Immature natural killer cell (primary cell): Measurements from ENCODE around the gene MALL. TPM values are rescaled to one million over a fixed set of nuclear protein-coding genes. Genes with fewer than 3 reads are reported as not detected.
"Not testable (repeated sequence)": the region's sequence is repeated elsewhere in the genome, so short reads cannot be mapped to it uniquely, and the experiment has no call there.

Source experiments
- DNase-seq, 3 donors: peaks; one replicate each; pipeline ENCODE4 v3.0.0; 2022; ENCODE audit warnings: mixed read lengths in 1 of 3
- H3K27ac Mint-ChIP-seq, 6 donors: one replicate each; pipeline ENCODE4 v1.8.0; 2020; ENCODE audit warnings: mixed read lengths in 6 of 6, mild to moderate bottlenecking in 5 of 6, inconsistent platforms in 4 of 6, moderate library complexity in 3 of 6
- H3K27me3 Mint-ChIP-seq, 3 donors: one replicate each; pipeline ENCODE4 v1.8.0; 2020 to 2021; ENCODE audit warnings: low read depth in 3 of 3, mild to moderate bottlenecking in 3 of 3, mixed read lengths in 3 of 3, moderate library complexity in 3 of 3, inconsistent platforms in 1 of 3
- H3K36me3 Mint-ChIP-seq, 3 donors: one replicate each; pipeline ENCODE4 v1.8.0; 2020; ENCODE audit warnings: mixed read lengths in 3 of 3, inconsistent platforms in 2 of 3, mild to moderate bottlenecking in 2 of 3
- H3K4me1 Mint-ChIP-seq, 2 donors: one replicate each; pipeline ENCODE4 v1.8.0; 2020; ENCODE audit warnings: inconsistent platforms in 2 of 2, mild to moderate bottlenecking in 2 of 2, mixed read lengths in 2 of 2, moderate library complexity in 1 of 2
- H3K4me3 Mint-ChIP-seq, 5 donors: one replicate each; pipeline ENCODE4 v1.8.0; 2020; ENCODE audit warnings: mild to moderate bottlenecking in 5 of 5, mixed read lengths in 5 of 5, inconsistent platforms in 3 of 5, moderate library complexity in 3 of 5
- H3K9me3 Mint-ChIP-seq, 6 donors: one replicate each; pipeline ENCODE4 v1.8.0; 2020; ENCODE audit warnings: mild to moderate bottlenecking in 6 of 6, mixed read lengths in 6 of 6, inconsistent platforms in 4 of 6, moderate library complexity in 3 of 6
- polyA plus RNA-seq, 3 donors: library from polyadenylated mRNA; unstranded; fragments of 300-500 nt; fragmentation: Illumina TruSeq; gene quantifications; one replicate each; pipeline ENCODE4 v1.2.3, GENCODE V29; 2021

Gene MALL
- polyA plus RNA-seq, 3 donors from 2014 or later: not detected

GRCh38 chr2:110130757-110131156 lies 15.1 kb upstream of the MALL start:
- Mint-ChIP-seq H3K36me3 (no peaks in the 10 kb centered on the region), H3K4me3 (no peak overlapping the region), H3K9me3 (peaks cover 3 to 25% (median 10%) of the 10 kb centered on the region in 6 donors), H3K4me1 (no peaks in the 10 kb centered on the region), H3K27ac (no peak overlapping the region), H3K27me3 (peaks cover 0 to 3% (median 0%) of the 10 kb centered on the region in 3 donors)
- no peak for DNase-seq

DNA sequence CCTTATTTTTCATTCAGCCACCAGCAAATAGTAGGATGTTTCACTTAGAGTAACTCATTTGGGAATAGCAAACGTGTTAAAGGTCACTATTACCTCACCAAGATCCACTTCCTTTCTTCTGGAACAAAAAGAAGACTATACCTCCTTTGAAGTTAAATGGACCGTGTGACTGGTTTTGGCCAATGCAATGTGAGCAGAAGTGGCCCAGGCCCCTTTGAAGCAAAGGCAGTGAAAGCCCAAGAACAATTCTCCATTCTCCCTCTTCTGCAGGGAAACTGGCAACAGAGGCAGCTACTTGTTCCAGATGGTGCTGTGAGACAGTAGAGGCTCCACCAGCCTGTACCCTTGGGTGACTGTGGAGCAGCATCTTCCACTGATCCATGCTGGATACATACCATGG lies 11.3 kb upstream of the MALL start:
- Mint-ChIP-seq H3K27ac (no peak overlapping the region), H3K4me3 (no peak overlapping the region), H3K4me1 (no peaks in the 10 kb centered on the region), H3K27me3 (peaks cover 0 to 3% (median 1%) of the 10 kb centered on the region in 3 donors), H3K36me3 (no peaks in the 10 kb centered on the region), H3K9me3 (no peaks in the 10 kb centered on the region)
- DNase-seq: no peak

DNA sequence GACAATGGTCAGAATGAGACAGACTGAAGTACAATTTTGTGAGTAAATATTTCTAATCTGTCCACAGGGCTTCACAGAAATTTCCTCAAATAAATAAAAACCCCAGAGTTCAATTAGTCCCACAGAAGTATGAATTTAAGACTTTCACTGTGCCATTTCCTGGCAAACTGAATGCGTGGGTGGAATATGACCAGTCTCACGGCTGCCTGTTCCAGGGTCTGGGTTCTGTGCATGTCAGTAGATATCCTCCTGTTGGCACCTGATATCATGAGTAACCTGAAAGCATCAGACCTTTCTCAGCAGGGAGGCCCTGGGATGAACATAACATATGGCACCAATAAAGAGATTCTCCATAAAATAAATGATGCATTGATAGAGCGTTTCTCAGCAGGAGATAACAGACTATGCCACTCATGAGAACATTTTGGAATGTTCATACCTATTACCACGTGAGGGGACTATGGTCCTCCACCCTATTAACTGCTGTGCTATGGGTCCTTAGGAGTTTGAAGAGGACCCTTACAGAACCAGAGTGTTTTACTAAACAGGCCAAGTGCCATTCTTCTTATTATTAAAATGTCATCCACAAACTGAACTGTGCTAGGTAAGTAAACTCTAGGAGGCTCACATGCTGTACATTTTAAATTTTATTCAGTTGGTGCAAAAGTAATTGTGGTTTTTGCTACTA lies 10.6 kb upstream of the MALL start:
- Mint-ChIP-seq H3K27me3 (peaks cover 0 to 3% (median 1%) of the 10 kb centered on the region in 3 donors), H3K36me3 (no peaks in the 10 kb centered on the region), H3K27ac (no peak overlapping the region), H3K4me3 (no peak overlapping the region), H3K9me3 (no peaks in the 10 kb centered on the region), H3K4me1 (no peaks in the 10 kb centered on the region)
- no peak for DNase-seq

- DNase-seq: no peak
- Mint-ChIP-seq H3K27me3 (peaks cover 0 to 6% (median 1%) of the 10 kb centered on the region in 3 donors), H3K9me3 (no peaks in the 10 kb centered on the region), H3K4me3 (no peak overlapping the region), H3K27ac (no peak overlapping the region), H3K4me1 (no peaks in the 10 kb centered on the region), H3K36me3 (no peaks in the 10 kb centered on the region)
Observed at GRCh38 chr2:110124939-110125691, 9.5 kb upstream of the MALL start.

DNA sequence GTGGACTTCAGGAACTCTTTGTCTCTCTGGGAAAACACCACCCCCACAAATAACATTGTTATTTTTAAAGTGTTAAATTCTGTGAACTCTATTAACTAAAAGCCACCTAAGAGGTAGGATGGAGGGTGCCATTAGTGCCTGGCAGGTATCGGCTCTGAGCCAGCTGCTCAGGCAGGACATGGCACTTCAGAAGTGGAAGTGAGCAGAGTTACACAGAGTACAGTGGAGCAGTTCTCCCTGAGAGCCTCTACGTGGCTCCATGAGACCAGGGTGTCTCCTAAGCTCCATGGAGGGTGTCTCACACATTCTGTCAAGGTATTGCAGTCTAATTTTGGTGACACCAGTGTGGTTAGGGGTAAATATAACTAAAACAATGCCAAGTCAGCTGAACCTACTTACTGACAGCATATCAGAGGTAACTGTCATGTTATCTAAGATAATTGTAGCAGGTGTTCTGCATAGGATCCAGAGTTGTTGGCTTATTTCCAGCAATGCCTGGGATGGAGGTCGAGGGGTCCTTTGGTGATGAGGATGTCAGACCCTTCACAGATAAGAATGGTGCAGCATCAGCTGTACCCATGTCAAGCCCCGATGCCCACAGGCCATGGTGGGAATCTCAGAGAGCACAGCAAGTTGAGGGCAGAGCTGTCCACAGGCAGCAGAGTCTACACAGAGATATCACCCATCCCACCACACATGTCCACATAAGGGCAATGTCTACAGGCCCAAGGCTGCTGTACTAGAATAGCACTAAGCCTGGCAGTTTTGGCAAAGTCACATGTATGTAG lies 8.6 kb upstream of the MALL start:
- H3K9me3 Mint-ChIP-seq: no peaks in the 10 kb centered on the region
- H3K27ac Mint-ChIP-seq: no peak overlapping the region
- DNase-seq: no peak
- H3K4me1 Mint-ChIP-seq: no peaks in the 10 kb centered on the region
- peaks cover 1 to 6% (median 2%) of the 10 kb centered on the region in 3 donors for H3K27me3 Mint-ChIP-seq
- no peaks in the 10 kb centered on the region for H3K36me3 Mint-ChIP-seq
- no peak overlapping the region for H3K4me3 Mint-ChIP-seq

DNA sequence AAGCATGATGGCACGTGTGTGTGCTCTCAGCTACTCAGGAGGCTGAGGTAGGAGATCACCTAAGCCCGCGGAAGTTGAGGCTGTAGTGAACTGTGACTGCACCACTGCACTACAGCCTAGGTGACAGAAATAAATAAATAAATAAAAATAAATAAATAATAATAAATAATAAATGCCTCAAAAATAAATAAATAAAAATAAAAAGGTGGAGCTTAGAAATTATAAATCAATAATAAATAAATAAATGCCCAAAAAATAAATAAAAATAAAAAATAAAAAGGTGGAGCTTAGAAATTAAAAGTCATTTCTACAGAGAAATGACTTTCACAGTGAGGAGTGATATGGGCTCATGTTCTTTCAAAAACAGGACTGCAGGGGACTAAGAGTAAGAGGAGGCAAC lies 6.0 kb upstream of the MALL start:
- Mint-ChIP-seq H3K27ac (no peak overlapping the region), H3K27me3 (peaks cover 8 to 17% (median 11%) of the 10 kb centered on the region in 3 donors), H3K4me3 (no peak overlapping the region), H3K4me1 (no peaks in the 10 kb centered on the region), H3K9me3 (peaks cover 0 to 2% (median 0%) of the 10 kb centered on the region in 6 donors), H3K36me3 (no peaks in the 10 kb centered on the region)
- no peak for DNase-seq

DNA sequence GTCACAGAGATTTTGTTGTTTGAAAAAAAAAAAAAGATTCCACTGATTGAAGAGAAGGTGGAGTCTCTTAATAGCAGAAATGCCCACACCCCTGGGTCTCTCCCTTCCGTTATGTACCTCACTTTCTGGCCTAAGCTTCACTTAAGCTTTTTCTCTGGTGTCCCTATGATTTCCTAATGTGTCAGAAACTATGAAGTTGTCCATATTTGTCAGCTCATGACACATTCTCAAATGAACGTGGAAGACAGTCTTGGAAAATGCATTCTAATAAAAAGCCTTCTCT lies 5.4 kb upstream of the MALL start:
- H3K4me1 Mint-ChIP-seq: no peaks in the 10 kb centered on the region
- H3K4me3 Mint-ChIP-seq: no peak overlapping the region
- peaks cover 0 to 2% (median 0%) of the 10 kb centered on the region in 6 donors for H3K9me3 Mint-ChIP-seq
- H3K27ac Mint-ChIP-seq: no peak overlapping the region
- peaks cover 10 to 22% (median 11%) of the 10 kb centered on the region in 3 donors for H3K27me3 Mint-ChIP-seq
- H3K36me3 Mint-ChIP-seq: no peaks in the 10 kb centered on the region
- DNase-seq: no peak

- peaks cover 10 to 22% (median 11%) of the 10 kb centered on the region in 3 donors for H3K27me3 Mint-ChIP-seq
- H3K4me1 Mint-ChIP-seq: no peaks in the 10 kb centered on the region
- peaks cover 0 to 2% (median 0%) of the 10 kb centered on the region in 6 donors for H3K9me3 Mint-ChIP-seq
- no peak overlapping the region for H3K4me3 Mint-ChIP-seq
- DNase-seq: no peak
- no peaks in the 10 kb centered on the region for H3K36me3 Mint-ChIP-seq
- no peak overlapping the region for H3K27ac Mint-ChIP-seq
Observed at GRCh38 chr2:110120171-110121051, 4.8 kb upstream of the MALL start.

GRCh38 chr2:110116033-110116710 lies 550 bp upstream of the MALL start:
- no peaks in the 10 kb centered on the region for H3K36me3 Mint-ChIP-seq

GRCh38 chr2:110114831-110115255 lies 779 bp downstream of the MALL start:
- Mint-ChIP-seq H3K36me3 (no peaks in the 10 kb centered on the region), H3K4me3 (no peak overlapping the region), H3K9me3 (peaks cover 0 to 2% (median 0%) of the 10 kb centered on the region in 6 donors), H3K27ac (no peak overlapping the region), H3K4me1 (no peaks in the 10 kb centered on the region), H3K27me3 (peaks cover 4 to 30% (median 17%) of the 10 kb centered on the region in 3 donors)
- no peak for DNase-seq

More at GRCh38 chr2:110116033-110116710, 550 bp upstream of the MALL start:
- Mint-ChIP-seq H3K27me3 (peaks cover 7 to 27% (median 12%) of the 10 kb centered on the region in 3 donors), H3K4me3 (no peak overlapping the region), H3K4me1 (no peaks in the 10 kb centered on the region), H3K27ac (no peak overlapping the region), H3K9me3 (peaks cover 0 to 2% (median 0%) of the 10 kb centered on the region in 6 donors)
- no peak for DNase-seq

- peaks cover 4 to 28% (median 17%) of the 10 kb centered on the region in 3 donors for H3K27me3 Mint-ChIP-seq
Observed at GRCh38 chr2:110113961-110114591, 1.5 kb downstream of the MALL start.

GRCh38 chr2:110108291-110108690 lies 7.3 kb downstream of the MALL start:
- DNase-seq, H3K36me3 Mint-ChIP-seq, H3K4me1 Mint-ChIP-seq, H3K9me3 Mint-ChIP-seq, H3K27ac Mint-ChIP-seq, H3K4me3 Mint-ChIP-seq: not testable (repeated sequence)
- H3K27me3 Mint-ChIP-seq: peaks cover 2 to 14% (median 5%) of the 10 kb centered on the region in 3 donors

More at GRCh38 chr2:110113961-110114591, 1.5 kb downstream of the MALL start:
- Mint-ChIP-seq H3K27ac (no peak overlapping the region), H3K9me3 (peaks cover 0 to 2% (median 0%) of the 10 kb centered on the region in 6 donors), H3K36me3 (no peaks in the 10 kb centered on the region), H3K4me3 (no peak overlapping the region), H3K4me1 (no peaks in the 10 kb centered on the region)
- no peak for DNase-seq
